Suppressor macrophage (primary cell): ENCODE data around the gene ACER1.
"Not testable (repeated sequence)": the region's sequence is repeated elsewhere in the genome, so short reads cannot be mapped to it uniquely, and the experiment has no call there.

Experiments used
- DNase-seq, 4 experiments: peaks; one replicate each; pipeline ENCODE4 v3.0.0-alpha.2; 2020 to 2022
- total RNA-seq, 17 experiments: gene quantifications; one replicate each; lab custom pipeline; 2026; ENCODE audit warnings: mixed read lengths in 6 of 17, inconsistent platforms in 3 of 17; lab: John Stamatoyannopoulos, UW

Gene ACER1
- total RNA-seq = 0 to 1.5 (median 0) reads per million in 17 experiments

GRCh38 chr19:6333439-6333838 lies at the start of gene ACER1:
Gene ACER1 (minus strand): TSS chr19:6333612. CDS start chr19:6333551, 61 bp downstream.
- DNase-seq = no peak

- no peak for DNase-seq
Observed at GRCh38 chr19:6383188-6383587, 49.8 kb upstream of the ACER1 start.

GRCh38 chr19:6381030-6381750 lies 47.8 kb upstream of the ACER1 start:
- DNase-seq = no peak

GRCh38 chr19:6379744-6380143 lies 46.3 kb upstream of the ACER1 start:
- no peak for DNase-seq

GRCh38 chr19:6378486-6378885 lies 45.1 kb upstream of the ACER1 start:
- DNase-seq = no peak

- no peak for DNase-seq
Observed at GRCh38 chr19:6378041-6378440, 44.6 kb upstream of the ACER1 start.

- no peak for DNase-seq
Observed at GRCh38 chr19:6376512-6377190, 43.2 kb upstream of the ACER1 start.

GRCh38 chr19:6375411-6376010 lies 42.1 kb upstream of the ACER1 start, which contains the start of gene PSPN:
Gene PSPN (minus strand): TSS chr19:6375933. CDS start chr19:6375849, 84 bp downstream.
- DNase-seq = no peak

- no peak for DNase-seq
Observed at GRCh38 chr19:6374711-6375410, 41.4 kb upstream of the ACER1 start.

- no peak for DNase-seq
Observed at GRCh38 chr19:6374161-6374709, 40.8 kb upstream of the ACER1 start.

GRCh38 chr19:6373813-6374108 lies 40.3 kb upstream of the ACER1 start:
- DNase-seq = no peak

- peak; percentile 98 to 100 (median 100) for DNase-seq
Observed at GRCh38 chr19:6373096-6373812, 39.8 kb upstream of the ACER1 start.

- peak; percentile 99 to 100 (median 100) for DNase-seq
Observed at GRCh38 chr19:6372594-6373095, 39.2 kb upstream of the ACER1 start, which contains the start of gene ALKBH7. Gene ALKBH7 (plus strand): TSS chr19:6372794. CDS start chr19:6372821, 27 bp downstream.

- DNase-seq = no peak
Observed at GRCh38 chr19:6364353-6364752, 30.9 kb upstream of the ACER1 start.

GRCh38 chr19:6362351-6362801 lies 29.0 kb upstream of the ACER1 start:
- no peak for DNase-seq

GRCh38 chr19:6362027-6362350 lies 28.6 kb upstream of the ACER1 start:
- DNase-seq = no peak

- not testable (repeated sequence) for DNase-seq
Observed at GRCh38 chr19:6360857-6361216, 27.4 kb upstream of the ACER1 start.

- not testable (repeated sequence) for DNase-seq
Observed at GRCh38 chr19:6360445-6360844, 27.0 kb upstream of the ACER1 start.

GRCh38 chr19:6359568-6360341 lies 26.3 kb upstream of the ACER1 start:
- DNase-seq = no peak

GRCh38 chr19:6358003-6358402 lies 24.6 kb upstream of the ACER1 start:
- DNase-seq = no peak

GRCh38 chr19:6357174-6357573 lies 23.8 kb upstream of the ACER1 start:
- DNase-seq = no peak
